ENCODE measurements around the gene MGRN1. TPM values are rescaled to one million over a fixed set of nuclear protein-coding genes. Genes with fewer than 3 reads are reported as not detected.

Gene MGRN1
- total and polyA plus RNA-seq, 2 experiments from 2014 or later: 29.2 to 30.8 TPM

GRCh38 chr16:4607841-4608703 lies 16.6 kb upstream of the MGRN1 start:
- peaks cover 11% of the 10 kb centered on the region for H3K4me1 ChIP-seq (ENCODE audit: insufficient read depth)
- DNase-seq (ENCODE audit: low spot score): no peak
- H3K36me3 ChIP-seq (replicated peaks; ENCODE audit: insufficient read depth, low read depth): no peaks in the 10 kb centered on the region
- H3K9me2 ChIP-seq (replicated peaks; ENCODE audit: insufficient read depth): no peaks in the 10 kb centered on the region
- no peaks in the 10 kb centered on the region for H3K27me3 ChIP-seq
- H3K4me2 ChIP-seq: no peak overlapping the region
- no peak overlapping the region for H3K4me3 ChIP-seq
- TF ChIP-seq EZH2 (IDR thresholded peaks at IDR 0.05; ENCODE audit: borderline replicate concordance) (no peak), EZH2phosphoT487 (IDR thresholded peaks at IDR 0.05; ENCODE audit: low read depth, severe bottlenecking, unreplicated experiment) (no peak), CTCF (IDR thresholded peaks at IDR 0.05; ENCODE audit: poor library complexity) (no peak)
- no peak overlapping the region for H2AFZ ChIP-seq
- H3K9me3 ChIP-seq (ENCODE audit: low read depth): no peaks in the 10 kb centered on the region
- no peak overlapping the region for H3K27ac ChIP-seq
- H3K79me2 ChIP-seq: peaks cover 31% of the 10 kb centered on the region
- WGBS (ENCODE audit: low lambda C conversion rate, missing lambda C conversion rate): 96% methylated on average over 22 of the region's 22 CpGs
- peaks cover 31% of the 10 kb centered on the region for H4K20me1 ChIP-seq (ENCODE audit: insufficient read depth, poor library complexity, severe bottlenecking)

GRCh38 chr16:4608704-4608980 lies 16.0 kb upstream of the MGRN1 start:
- Histone ChIP-seq H4K20me1 (ENCODE audit: insufficient read depth, poor library complexity, severe bottlenecking) (peaks cover 37% of the 10 kb centered on the region), H3K79me2 (peaks cover 36% of the 10 kb centered on the region), H3K27ac (no peak overlapping the region), H3K27me3 (no peaks in the 10 kb centered on the region), H3K4me2 (no peak overlapping the region), H3K36me3 (replicated peaks; ENCODE audit: insufficient read depth, low read depth) (no peaks in the 10 kb centered on the region), H3K9me3 (ENCODE audit: low read depth) (no peaks in the 10 kb centered on the region), H3K4me1 (ENCODE audit: insufficient read depth) (peaks cover 16% of the 10 kb centered on the region), H2AFZ (no peak overlapping the region), H3K4me3 (no peak overlapping the region), H3K9me2 (replicated peaks; ENCODE audit: insufficient read depth) (no peaks in the 10 kb centered on the region)
- WGBS (ENCODE audit: low lambda C conversion rate, missing lambda C conversion rate): 94% methylated on average over 8 of the region's 8 CpGs
- no peak for DNase-seq (ENCODE audit: low spot score)
- no peak for TF ChIP-seq EZH2phosphoT487 (IDR thresholded peaks at IDR 0.05; ENCODE audit: low read depth, severe bottlenecking, unreplicated experiment)
- no peak for TF ChIP-seq EZH2 (IDR thresholded peaks at IDR 0.05; ENCODE audit: borderline replicate concordance)
- no peak for TF ChIP-seq CTCF (IDR thresholded peaks at IDR 0.05; ENCODE audit: poor library complexity)

GRCh38 chr16:4609200-4610010 lies 15.2 kb upstream of the MGRN1 start:
- H3K79me2 ChIP-seq: peaks cover 44% of the 10 kb centered on the region
- H3K4me1 ChIP-seq (ENCODE audit: insufficient read depth): peaks cover 16% of the 10 kb centered on the region
- TF ChIP-seq EZH2 (IDR thresholded peaks at IDR 0.05; ENCODE audit: borderline replicate concordance) (no peak), CTCF (IDR thresholded peaks at IDR 0.05; ENCODE audit: poor library complexity) (no peak), EZH2phosphoT487 (IDR thresholded peaks at IDR 0.05; ENCODE audit: low read depth, severe bottlenecking, unreplicated experiment) (no peak)
- H3K4me2 ChIP-seq: no peak overlapping the region
- H3K36me3 ChIP-seq (replicated peaks; ENCODE audit: insufficient read depth, low read depth): no peaks in the 10 kb centered on the region
- WGBS (ENCODE audit: low lambda C conversion rate, missing lambda C conversion rate): 96% methylated on average over 32 of the region's 45 CpGs
- no peaks in the 10 kb centered on the region for H3K9me2 ChIP-seq (replicated peaks; ENCODE audit: insufficient read depth)
- no peak for DNase-seq (ENCODE audit: low spot score)
- no peak overlapping the region for H2AFZ ChIP-seq
- peaks cover 40% of the 10 kb centered on the region for H4K20me1 ChIP-seq (ENCODE audit: insufficient read depth, poor library complexity, severe bottlenecking)
- no peak overlapping the region for H3K4me3 ChIP-seq
- H3K9me3 ChIP-seq (ENCODE audit: low read depth): no peaks in the 10 kb centered on the region
- H3K27ac ChIP-seq: no peak overlapping the region
- no peaks in the 10 kb centered on the region for H3K27me3 ChIP-seq

Data from hepatocyte (in vitro differentiated cells).